ENCODE measurements around the gene PARD6G. TPM values are rescaled to one million over a fixed set of nuclear protein-coding genes. Genes with fewer than 3 reads are reported as not detected.

PARD6G gene
- total RNA-seq, 1 donor from 2014 or later: 21.8 TPM

DNA sequence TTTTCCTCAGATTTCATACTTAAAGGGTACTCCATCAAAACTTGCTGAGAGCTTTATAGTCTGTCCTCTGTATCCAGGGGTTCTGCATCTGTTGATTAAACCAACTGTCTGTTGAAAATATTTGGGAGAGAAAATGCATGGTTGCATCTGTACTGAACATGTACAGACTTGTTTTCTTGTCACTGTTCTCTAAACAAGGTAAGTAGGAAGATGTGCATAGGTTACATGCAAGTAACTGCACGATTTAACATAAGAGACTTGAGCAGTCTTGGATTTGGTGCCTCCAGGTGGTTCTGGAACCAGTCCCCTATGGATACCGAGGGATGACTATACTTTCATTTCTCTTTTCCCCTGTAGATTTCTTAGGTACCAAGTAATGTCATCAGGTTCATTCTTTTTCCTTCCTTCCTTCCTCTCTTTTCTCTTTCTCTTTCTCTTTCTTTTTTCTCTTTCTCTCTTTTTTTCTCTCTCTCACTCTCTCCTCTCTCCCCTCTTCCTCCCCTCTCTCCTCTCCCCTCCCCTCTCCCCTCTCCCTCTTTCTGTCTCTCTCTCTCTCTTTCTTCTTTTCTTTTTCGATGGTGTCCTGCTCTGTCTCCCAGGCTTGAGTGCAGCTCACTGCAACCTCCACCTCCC lies 115.0 kb downstream of the PARD6G start:
- H3K4me3 ChIP-seq: no peak overlapping the region
- peaks cover 82% of the 10 kb centered on the region for H3K79me2 ChIP-seq (ENCODE audit: low read depth)
- Mint-ChIP-seq H3K9me3 (peaks cover 2% of the 10 kb centered on the region), H3K4me3 (no peak overlapping the region), H3K27ac (no peak overlapping the region), H3K4me1 (peaks cover 2% of the 10 kb centered on the region), H3K36me3 (peaks cover 47% of the 10 kb centered on the region), H3K27me3 (ENCODE audit: insufficient read depth, low read depth) (no peaks in the 10 kb centered on the region)
- TF ChIP-seq EZH2phosphoT487 (IDR thresholded peaks at IDR 0.05): no peak
- TF ChIP-seq CTCF (IDR thresholded peaks at IDR 0.05): no peak
- no peak for TF ChIP-seq EZH2 (IDR thresholded peaks at IDR 0.05)
- H3F3A ChIP-seq (ENCODE audit: low read depth): no peaks in the 10 kb centered on the region
- no peak for DNase-seq (ENCODE audit: low spot score)
- H3K27me3 ChIP-seq: no peaks in the 10 kb centered on the region
- H3K9ac ChIP-seq: no peak overlapping the region
- peaks cover 21% of the 10 kb centered on the region for H3K36me3 ChIP-seq
- H3K27ac ChIP-seq: no peak overlapping the region
- H2AFZ ChIP-seq (replicated peaks): no peak overlapping the region
- peaks cover 24% of the 10 kb centered on the region for H4K20me1 ChIP-seq (ENCODE audit: low read depth)
- H3K4me2 ChIP-seq: no peak overlapping the region
- H3K9me3 ChIP-seq (ENCODE audit: low read depth): no peaks in the 10 kb centered on the region
- peaks cover 12% of the 10 kb centered on the region for H3K4me1 ChIP-seq

DNA sequence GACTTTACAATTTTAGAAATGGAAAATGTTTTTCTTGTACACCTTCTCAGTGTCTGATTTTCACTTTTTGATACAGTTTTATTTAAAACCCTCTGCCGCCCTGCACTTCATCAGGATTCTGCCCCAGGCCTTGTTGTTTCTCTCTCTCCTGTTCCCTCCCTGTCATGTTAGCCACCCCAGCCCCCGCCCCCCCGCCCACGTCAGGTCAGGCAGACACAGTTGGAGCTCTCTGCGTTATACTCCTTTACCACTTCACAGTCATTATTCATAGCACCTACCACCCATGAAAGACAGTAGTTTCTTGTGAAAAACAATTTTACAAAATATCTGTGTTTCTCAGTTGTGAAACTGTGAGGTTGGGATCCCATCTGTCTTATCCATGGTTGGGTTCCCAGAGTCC lies 116.8 kb downstream of the PARD6G start:
- Mint-ChIP-seq H3K27me3 (ENCODE audit: insufficient read depth, low read depth) (no peaks in the 10 kb centered on the region), H3K4me1 (peaks cover 2% of the 10 kb centered on the region), H3K9me3 (peaks cover 14% of the 10 kb centered on the region), H3K4me3 (no peak overlapping the region), H3K27ac (no peak overlapping the region), H3K36me3 (peaks cover 49% of the 10 kb centered on the region)
- Histone ChIP-seq H3K9ac (no peak overlapping the region), H3K4me3 (no peak overlapping the region), H3K36me3 (peaks cover 25% of the 10 kb centered on the region), H3K79me2 (ENCODE audit: low read depth) (peaks cover 95% of the 10 kb centered on the region), H3F3A (ENCODE audit: low read depth) (no peaks in the 10 kb centered on the region), H2AFZ (replicated peaks) (no peak overlapping the region), H3K27ac (no peak overlapping the region), H3K27me3 (no peaks in the 10 kb centered on the region), H4K20me1 (ENCODE audit: low read depth) (peaks cover 24% of the 10 kb centered on the region), H3K9me3 (ENCODE audit: low read depth) (no peaks in the 10 kb centered on the region), H3K4me2 (no peak overlapping the region), H3K4me1 (peaks cover 12% of the 10 kb centered on the region)
- DNase-seq (ENCODE audit: low spot score): no peak
- TF ChIP-seq CTCF (IDR thresholded peaks at IDR 0.05) (no peak), EZH2 (IDR thresholded peaks at IDR 0.05) (no peak), EZH2phosphoT487 (IDR thresholded peaks at IDR 0.05) (no peak)

GRCh38 chr18:80129672-80130367 lies 117.5 kb downstream of the PARD6G start:
- no peak for DNase-seq (ENCODE audit: low spot score)
- Mint-ChIP-seq H3K27me3 (ENCODE audit: insufficient read depth, low read depth) (no peaks in the 10 kb centered on the region), H3K9me3 (peaks cover 14% of the 10 kb centered on the region), H3K36me3 (peaks cover 50% of the 10 kb centered on the region), H3K4me3 (no peak overlapping the region), H3K27ac (no peak overlapping the region), H3K4me1 (peaks cover 2% of the 10 kb centered on the region)
- H4K20me1 ChIP-seq (ENCODE audit: low read depth): peaks cover 19% of the 10 kb centered on the region
- TF ChIP-seq CTCF (IDR thresholded peaks at IDR 0.05) (no peak), EZH2 (IDR thresholded peaks at IDR 0.05) (no peak), EZH2phosphoT487 (IDR thresholded peaks at IDR 0.05) (no peak)
- H3K79me2 ChIP-seq (ENCODE audit: low read depth): peaks cover 100% of the 10 kb centered on the region
- H3K4me2 ChIP-seq: peak overlapping the region; percentile 18
- no peaks in the 10 kb centered on the region for H3K9me3 ChIP-seq (ENCODE audit: low read depth)
- H3K9ac ChIP-seq: no peak overlapping the region
- peaks cover 23% of the 10 kb centered on the region for H3K36me3 ChIP-seq
- H3F3A ChIP-seq (ENCODE audit: low read depth): no peaks in the 10 kb centered on the region
- no peak overlapping the region for H3K4me3 ChIP-seq
- no peak overlapping the region for H2AFZ ChIP-seq (replicated peaks)
- H3K4me1 ChIP-seq: peaks cover 12% of the 10 kb centered on the region
- no peaks in the 10 kb centered on the region for H3K27me3 ChIP-seq
- no peak overlapping the region for H3K27ac ChIP-seq

Data from neural progenitor cell (in vitro differentiated cells).